Duodenal mucosa (tissue), 2 donors: ENCODE data around the gene ANAPC2.

Experiments
- H3K27ac ChIP-seq: one replicate; pipeline ENCODE4 v1.7.0; 2013; ENCODE audit warnings: low read depth, low read length
- H3K27me3 ChIP-seq, 2 donors: one replicate each; pipeline ENCODE4 v1.7.0; 2013; ENCODE audit warnings: low read length in 2 of 2, control low read depth in 1 of 2; ENCODE audit not compliant: insufficient read depth in 2 of 2, control insufficient read depth in 1 of 2
- H3K36me3 ChIP-seq, 2 donors: one replicate each; pipeline ENCODE4 v1.7.0; 2013; ENCODE audit warnings: low read length in 2 of 2, control low read depth in 1 of 2; ENCODE audit not compliant: insufficient read depth in 2 of 2, control insufficient read depth in 1 of 2
- H3K4me1 ChIP-seq, 2 donors: one replicate each; pipeline ENCODE4 v1.7.0; 2013; ENCODE audit warnings: low read length in 2 of 2, control low read depth in 1 of 2; ENCODE audit not compliant: insufficient read depth in 2 of 2, control insufficient read depth in 1 of 2
- H3K4me3 ChIP-seq, 2 donors: one replicate each; pipeline ENCODE4 v1.7.0; 2013; ENCODE audit warnings: low read length in 2 of 2, low read depth in 1 of 2
- H3K9ac ChIP-seq, 2 donors: one replicate each; pipeline ENCODE4 v1.7.0; 2013; ENCODE audit warnings: low read length in 2 of 2, low read depth in 1 of 2
- H3K9me3 ChIP-seq, 2 donors: one replicate each; pipeline ENCODE4 v1.7.0; 2013; ENCODE audit warnings: low read length in 2 of 2, control low read depth in 1 of 2; ENCODE audit not compliant: control insufficient read depth in 1 of 2

The ANAPC2 gene

GRCh38 chr9:137191691-137192447 lies 3.5 kb upstream of the ANAPC2 start:
- Histone ChIP-seq H3K9ac (no peak overlapping the region), H3K9me3 (no peaks in the 10 kb centered on the region), H3K4me3 (no peak overlapping the region), H3K27me3 (no peaks in the 10 kb centered on the region), H3K4me1 (peaks cover 44 to 65% of the 10 kb centered on the region in 2 donors), H3K36me3 (peaks cover 14 to 35% of the 10 kb centered on the region in 2 donors), H3K27ac (no peak overlapping the region)

- no peaks in the 10 kb centered on the region for H3K27me3 ChIP-seq
- no peak overlapping the region for H3K4me3 ChIP-seq
- no peak overlapping the region for H3K27ac ChIP-seq
- no peak overlapping the region for H3K9ac ChIP-seq
- H3K36me3 ChIP-seq = peaks cover 18 to 41% of the 10 kb centered on the region in 2 donors
- H3K9me3 ChIP-seq = no peaks in the 10 kb centered on the region
- peaks cover 51 to 65% of the 10 kb centered on the region in 2 donors for H3K4me1 ChIP-seq
Measured at GRCh38 chr9:137191245-137191644, 2.9 kb upstream of the ANAPC2 start.

- peaks cover 44 to 61% of the 10 kb centered on the region in 2 donors for H3K4me1 ChIP-seq
- H3K36me3 ChIP-seq = peaks cover 18 to 49% of the 10 kb centered on the region in 2 donors
Measured at GRCh38 chr9:137190315-137190856, 2.0 kb upstream of the ANAPC2 start.

GRCh38 chr9:137189297-137190295 lies 1.2 kb upstream of the ANAPC2 start:
- Histone ChIP-seq H3K4me1 (peaks cover 36 to 53% of the 10 kb centered on the region in 2 donors), H3K27me3 (no peaks in the 10 kb centered on the region), H3K4me3 (peak overlapping the region; percentile 95 to 99), H3K9me3 (no peaks in the 10 kb centered on the region), H3K27ac (peak overlapping the region; percentile 95), H3K9ac (peak overlapping the region; percentile 72 to 98), H3K36me3 (peaks cover 18 to 57% of the 10 kb centered on the region in 2 donors)

More at GRCh38 chr9:137190315-137190856, 2.0 kb upstream of the ANAPC2 start:
- H3K9ac ChIP-seq = no peak overlapping the region
- no peaks in the 10 kb centered on the region for H3K9me3 ChIP-seq
- H3K27me3 ChIP-seq = no peaks in the 10 kb centered on the region
- peak overlapping the region; percentile 20 for H3K27ac ChIP-seq
- H3K4me3 ChIP-seq = peak overlapping the region in 1 of 2 donors; percentile 95

- peak overlapping the region; percentile 95 to 99 for H3K4me3 ChIP-seq
- peak overlapping the region; percentile 95 for H3K27ac ChIP-seq
- no peaks in the 10 kb centered on the region for H3K9me3 ChIP-seq
- H3K27me3 ChIP-seq = no peaks in the 10 kb centered on the region
- H3K9ac ChIP-seq = peak overlapping the region; percentile 72 to 98
- H3K36me3 ChIP-seq = peaks cover 28 to 72% of the 10 kb centered on the region in 2 donors
- peaks cover 35 to 50% of the 10 kb centered on the region in 2 donors for H3K4me1 ChIP-seq
Measured at GRCh38 chr9:137188086-137188489, 272 bp downstream of the ANAPC2 start.

GRCh38 chr9:137187386-137187785 lies 974 bp downstream of the ANAPC2 start:
- H3K4me1 ChIP-seq = peaks cover 35 to 50% of the 10 kb centered on the region in 2 donors
- H3K36me3 ChIP-seq = peaks cover 25 to 73% of the 10 kb centered on the region in 2 donors
- H3K9me3 ChIP-seq = no peaks in the 10 kb centered on the region
- no peaks in the 10 kb centered on the region for H3K27me3 ChIP-seq
- no peak overlapping the region for H3K27ac ChIP-seq
- H3K4me3 ChIP-seq = peak overlapping the region; percentile 95 to 99
- H3K9ac ChIP-seq = peak overlapping the region; percentile 72 to 98

- Histone ChIP-seq H3K4me3 (peak overlapping the region in 1 of 2 donors; percentile 99), H3K9me3 (no peaks in the 10 kb centered on the region), H3K4me1 (peaks cover 35 to 46% of the 10 kb centered on the region in 2 donors), H3K27me3 (no peaks in the 10 kb centered on the region), H3K9ac (no peak overlapping the region), H3K27ac (no peak overlapping the region), H3K36me3 (peaks cover 23 to 68% of the 10 kb centered on the region in 2 donors)
Measured at GRCh38 chr9:137186385-137186784, 2.0 kb downstream of the ANAPC2 start.

- no peak overlapping the region for H3K4me3 ChIP-seq
Measured at GRCh38 chr9:137185921-137186320, 2.4 kb downstream of the ANAPC2 start.

GRCh38 chr9:137184881-137185660 lies 3.3 kb downstream of the ANAPC2 start:
- Histone ChIP-seq H3K4me1 (peaks cover 27 to 34% of the 10 kb centered on the region in 2 donors), H3K36me3 (peaks cover 21 to 69% of the 10 kb centered on the region in 2 donors), H3K4me3 (no peak overlapping the region), H3K9me3 (no peaks in the 10 kb centered on the region), H3K27ac (no peak overlapping the region), H3K27me3 (no peaks in the 10 kb centered on the region), H3K9ac (no peak overlapping the region)

More at GRCh38 chr9:137185921-137186320, 2.4 kb downstream of the ANAPC2 start:
- H3K27ac ChIP-seq = no peak overlapping the region
- H3K27me3 ChIP-seq = no peaks in the 10 kb centered on the region
- no peak overlapping the region for H3K9ac ChIP-seq
- H3K36me3 ChIP-seq = peaks cover 19 to 69% of the 10 kb centered on the region in 2 donors
- no peaks in the 10 kb centered on the region for H3K9me3 ChIP-seq
- H3K4me1 ChIP-seq = peaks cover 35 to 43% of the 10 kb centered on the region in 2 donors
